Measurements from ENCODE around the gene HOXC5. TPM values are rescaled to one million over a fixed set of nuclear protein-coding genes. Genes with fewer than 3 reads are reported as not detected.
"Not testable (repeated sequence)": the region's sequence is repeated elsewhere in the genome, so short reads cannot be mapped to it uniquely, and the experiment has no call there.

HOXC5 gene
- polyA plus RNA-seq, 1 donor = 0.52 TPM

DNA sequence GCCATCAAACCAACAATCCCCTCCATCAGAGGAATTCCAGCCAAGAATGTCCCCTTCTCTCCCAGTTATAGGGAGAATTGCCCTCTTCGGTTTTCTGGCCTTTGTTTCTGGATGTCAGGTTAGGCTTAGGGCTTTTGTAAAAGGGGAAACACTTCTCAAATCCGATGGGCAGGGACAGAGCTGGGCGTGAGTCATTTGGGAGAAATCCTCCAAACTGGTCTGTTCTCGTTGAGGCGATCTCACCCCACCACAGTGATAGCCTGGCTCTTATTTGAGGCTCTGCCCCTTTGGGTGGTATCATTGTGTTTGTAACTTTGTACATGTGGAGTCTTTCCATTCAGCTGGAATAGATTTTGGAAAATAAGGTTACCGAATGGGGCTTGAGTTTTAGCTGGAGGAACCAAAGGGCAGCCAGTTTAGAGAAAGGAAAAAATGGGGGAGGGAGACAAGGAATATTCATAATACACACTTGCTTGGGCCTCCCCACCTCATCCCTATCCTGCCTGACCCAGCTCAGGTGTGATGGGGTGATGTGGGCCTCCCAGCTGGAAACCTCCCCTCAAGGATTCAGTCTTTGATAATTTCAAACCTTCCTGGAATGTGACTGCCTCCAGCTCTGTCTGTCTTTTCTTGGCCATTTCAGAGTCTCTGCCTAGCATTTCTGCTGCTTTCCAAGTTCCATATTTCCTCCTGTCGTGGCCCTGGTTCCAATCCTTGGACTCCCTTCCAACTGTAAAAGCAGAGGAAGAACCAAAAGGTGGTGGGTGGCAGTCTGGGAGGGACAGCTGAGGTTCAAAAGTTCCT, 28.3 kb downstream of the HOXC5 start:
- DNase-seq (ENCODE audit: low read depth) = no peak

DNA sequence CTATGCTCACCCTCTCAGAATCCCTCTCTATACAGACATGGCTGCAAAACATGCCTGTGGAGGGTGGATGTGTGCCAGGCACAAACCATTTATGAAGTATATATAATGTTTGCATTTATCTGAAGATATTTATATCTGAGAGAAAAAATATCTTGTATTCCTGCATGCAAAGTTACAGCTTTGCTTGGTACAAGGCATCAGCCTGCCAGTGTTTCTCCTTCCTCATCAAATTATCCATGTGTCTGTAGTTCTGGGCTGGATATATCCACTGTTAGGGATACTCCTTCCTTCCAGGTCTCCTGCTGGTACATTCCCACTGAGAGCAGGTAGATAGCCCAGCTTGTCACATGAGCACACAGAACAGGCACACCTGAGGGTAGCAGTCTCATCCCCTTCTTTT, 32.8 kb downstream of the HOXC5 start:
- DNase-seq (ENCODE audit: low read depth) = no peak

DNA sequence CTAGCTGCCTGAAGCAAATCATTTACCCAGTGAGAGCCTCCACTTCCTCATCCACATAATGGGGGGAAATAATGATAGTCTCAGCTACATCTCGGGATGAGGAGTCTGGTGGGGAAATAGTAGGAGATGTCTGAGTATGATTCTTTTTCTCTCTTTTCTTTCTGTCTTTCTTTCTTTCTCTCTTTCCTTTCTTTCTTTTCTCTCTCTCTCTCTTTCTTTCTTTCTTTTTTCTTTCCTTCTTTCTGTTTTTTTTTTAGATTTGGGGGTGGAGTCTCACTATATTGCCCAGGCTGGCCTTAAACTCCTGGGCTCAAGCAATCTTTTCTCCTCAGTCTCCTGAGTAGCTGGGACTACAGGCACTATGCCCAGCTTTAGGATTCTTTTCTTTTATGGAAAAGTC, 33.6 kb downstream of the HOXC5 start:
- no peak for DNase-seq (ENCODE audit: low read depth)

DNA sequence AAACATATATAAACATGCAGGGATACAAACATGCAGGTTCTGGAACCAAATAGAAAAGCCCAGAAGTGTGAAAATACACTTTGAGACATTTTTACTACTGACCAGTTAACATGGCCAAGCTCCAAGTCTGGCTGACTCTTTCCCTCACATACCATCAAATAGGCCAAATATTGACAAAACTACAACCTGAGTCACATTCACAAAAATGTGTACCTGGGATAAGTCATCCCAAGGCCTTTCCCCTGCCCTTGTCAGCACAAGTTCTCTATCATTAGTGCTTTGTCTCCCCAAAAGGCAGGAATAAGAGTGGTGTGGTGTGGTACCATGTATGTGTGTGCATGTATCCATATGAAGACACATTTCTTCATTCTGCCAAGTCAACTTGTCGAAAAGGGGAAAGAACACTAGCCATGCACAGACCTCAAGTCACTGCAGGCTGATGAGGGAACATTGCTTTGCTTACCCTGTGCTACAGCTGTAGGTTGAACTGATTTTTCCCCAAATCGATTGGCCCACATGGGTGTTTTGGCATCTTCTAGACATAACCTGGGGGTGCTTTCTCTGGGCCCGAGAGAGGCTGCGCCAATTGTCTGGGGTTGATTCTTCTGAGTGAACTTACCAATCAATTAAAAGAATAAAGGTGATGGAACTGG, 35.7 kb downstream of the HOXC5 start:
- no peak for DNase-seq (ENCODE audit: low read depth)

- no peak for DNase-seq (ENCODE audit: low read depth)
Observed at GRCh38 chr12:54071942-54072341, 39.1 kb downstream of the HOXC5 start.

DNA sequence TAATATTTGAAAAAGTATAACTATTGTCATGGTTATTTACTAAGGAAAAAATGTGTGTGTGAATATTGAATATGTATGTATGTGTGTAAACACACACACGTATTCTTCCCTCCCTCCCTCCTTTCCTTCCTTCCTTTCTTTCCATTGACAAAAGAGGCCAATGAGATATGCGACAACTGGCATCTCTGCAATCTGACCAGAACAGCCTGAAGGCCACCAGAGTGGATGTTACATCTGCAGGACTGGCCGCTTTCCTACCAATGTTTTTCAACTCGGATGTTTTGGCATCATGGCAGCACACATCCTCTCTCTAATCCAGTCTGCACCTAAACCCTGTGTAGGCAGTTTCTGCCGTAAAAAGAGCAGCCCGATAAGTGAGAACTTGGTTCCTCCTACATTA, 41.5 kb downstream of the HOXC5 start:
- no peak for DNase-seq (ENCODE audit: low read depth)

DNA sequence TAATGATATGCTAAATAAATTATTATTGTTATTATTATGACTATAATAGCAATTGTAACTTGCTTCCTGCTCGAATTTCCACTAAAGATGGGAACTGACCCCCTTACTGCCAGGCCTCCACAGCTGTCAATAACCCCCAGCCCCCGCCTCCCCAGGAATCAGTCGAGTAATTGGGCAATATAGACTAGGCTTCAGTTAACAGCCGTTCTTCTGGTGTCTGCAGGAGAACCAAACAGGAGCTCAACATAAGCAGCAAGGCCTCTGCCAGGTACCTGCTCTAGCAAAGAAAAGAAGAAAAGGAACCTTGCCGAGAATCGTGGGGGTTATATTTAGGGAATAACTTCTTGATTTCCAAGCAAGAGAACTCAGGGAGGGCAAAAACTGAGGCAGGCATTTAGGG, 42.6 kb downstream of the HOXC5 start:
- DNase-seq (ENCODE audit: low read depth) = no peak

GRCh38 chr12:54075974-54076373, 43.1 kb downstream of the HOXC5 start:
- no peak for DNase-seq (ENCODE audit: low read depth)

DNA sequence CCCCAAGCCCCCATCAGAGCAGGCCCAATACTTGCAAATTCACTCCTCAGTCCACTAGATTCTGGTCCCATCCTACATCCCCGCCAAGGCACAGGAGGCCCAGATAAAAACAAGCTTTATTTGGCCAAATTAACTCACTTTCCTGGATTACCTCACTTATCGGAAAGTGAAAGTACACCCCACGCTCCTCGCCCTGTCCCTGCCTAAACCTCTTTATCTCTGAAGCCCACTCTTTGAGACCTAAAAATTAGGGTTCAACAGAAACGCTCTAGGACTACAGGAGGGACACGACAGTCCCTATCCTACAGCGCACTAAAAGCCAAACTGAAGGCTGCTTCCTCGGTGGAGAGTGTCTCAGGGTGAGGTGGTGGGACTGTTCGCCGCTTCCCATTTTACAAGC, 45.0 kb downstream of the HOXC5 start:
- DNase-seq (ENCODE audit: low read depth) = not testable (repeated sequence)

GRCh38 chr12:54079115-54079514, 46.3 kb downstream of the HOXC5 start:
- DNase-seq (ENCODE audit: low read depth) = not testable (repeated sequence)

GRCh38 chr12:54080008-54080924, 47.4 kb downstream of the HOXC5 start:
- not testable (repeated sequence) for DNase-seq (ENCODE audit: low read depth)

DNA sequence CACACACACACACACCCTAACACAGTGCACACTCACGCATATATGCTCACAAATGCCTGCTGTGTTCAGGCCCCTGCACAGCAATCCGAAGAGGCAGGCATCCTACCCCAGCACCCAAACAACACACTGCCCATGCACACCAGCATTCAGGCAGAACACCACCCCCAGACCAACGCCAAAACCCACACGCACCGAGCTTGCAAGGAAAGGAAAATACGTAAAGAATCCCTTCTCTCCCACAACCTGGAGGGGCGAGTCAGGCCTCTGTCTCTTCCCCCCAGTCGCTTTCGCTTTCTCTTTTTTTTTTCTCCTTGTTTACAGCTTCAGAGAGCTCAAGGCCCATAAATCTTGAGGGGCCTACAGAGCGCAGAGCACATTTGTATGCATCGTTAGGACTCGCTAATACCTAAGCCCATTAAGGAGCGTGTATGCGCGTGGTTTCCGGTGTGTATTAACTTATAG, 48.2 kb downstream of the HOXC5 start:
- DNase-seq (ENCODE audit: low read depth) = not testable (repeated sequence)

DNA sequence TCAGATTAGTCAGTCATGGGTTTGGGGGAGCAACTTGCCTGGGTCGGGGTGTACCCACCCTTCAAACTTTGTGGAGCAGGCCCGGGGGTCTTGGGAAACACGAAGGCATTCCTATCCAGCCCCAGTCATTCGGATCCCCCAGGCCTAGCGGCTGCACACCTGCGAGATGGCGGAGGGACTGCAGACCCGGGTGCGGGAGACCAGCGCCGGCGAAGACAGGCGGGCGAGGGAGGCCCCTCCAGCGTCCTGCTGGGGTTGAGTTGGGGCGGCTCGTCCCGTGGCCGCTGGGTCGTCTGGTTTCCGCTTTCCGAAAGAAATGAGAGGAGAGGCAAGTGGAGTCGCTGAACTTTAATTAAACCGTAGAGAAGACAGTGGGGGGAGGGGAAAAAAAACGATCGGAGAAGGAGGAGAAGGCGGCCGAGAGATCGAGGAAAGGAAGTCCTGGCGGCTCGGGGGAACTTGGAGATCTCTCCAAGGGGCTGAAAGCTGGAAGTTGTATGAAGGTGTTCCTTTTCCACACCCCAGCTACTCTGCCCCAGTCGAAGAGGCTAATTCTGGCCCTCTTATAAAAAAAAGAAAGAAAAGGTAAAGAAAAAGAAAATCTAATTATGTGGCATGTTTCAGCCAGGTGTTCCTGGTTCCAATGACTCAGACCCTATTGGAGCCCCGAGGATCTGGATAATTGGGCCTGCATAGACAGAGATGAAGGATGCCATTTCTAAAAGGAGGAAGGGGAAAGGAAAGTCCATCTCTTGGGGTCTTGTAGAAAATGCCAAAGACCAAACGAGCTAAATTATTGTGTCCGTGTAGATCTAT, 48.9 kb downstream of the HOXC5 start:
- not testable (repeated sequence) for DNase-seq (ENCODE audit: low read depth)

DNA sequence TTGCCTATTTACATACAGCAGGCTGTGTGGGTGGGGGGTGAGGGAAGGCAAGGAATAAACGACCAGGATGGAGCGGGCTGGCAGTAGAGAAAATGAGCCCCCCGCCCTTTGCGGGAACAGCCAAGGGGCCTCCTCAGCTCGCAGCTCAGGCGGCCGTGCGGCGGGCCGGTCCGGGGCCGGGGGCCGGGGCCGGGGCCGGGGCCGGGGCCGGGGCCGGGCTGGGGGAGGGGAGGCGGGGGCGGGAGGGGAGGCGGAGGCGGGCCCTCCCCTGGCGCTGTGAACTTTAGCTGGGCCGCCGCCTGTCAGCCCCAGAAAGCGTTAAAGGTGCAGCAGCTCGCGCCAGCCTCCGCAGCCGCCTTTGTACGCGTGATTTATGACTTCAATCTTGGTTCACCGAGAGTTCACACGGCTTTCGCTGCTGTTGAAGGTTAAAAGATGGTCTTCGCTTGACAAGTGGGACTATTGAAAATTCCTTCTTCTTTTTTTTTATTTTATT, 49.6 kb downstream of the HOXC5 start:
- no peak for DNase-seq (ENCODE audit: low read depth)

Other genes starting within 250 kb of the HOXC5 start
- gene HOXC13, start 94.2 kb upstream of the HOXC5 start, polyA plus RNA-seq (ENCODE audit: insufficient read length) = not detected
- not detected for gene HOXC12, start 78.1 kb upstream of the HOXC5 start, polyA plus RNA-seq (ENCODE audit: insufficient read length)
- not detected for gene HOXC11, start 59.9 kb upstream of the HOXC5 start, polyA plus RNA-seq (ENCODE audit: insufficient read length)
- gene HOTAIR, start 58.1 kb upstream of the HOXC5 start, polyA plus RNA-seq (ENCODE audit: insufficient read length) = not detected
- 0.09 TPM for gene HOXC10, start 47.9 kb upstream of the HOXC5 start, polyA plus RNA-seq (ENCODE audit: insufficient read length)
- 0.52 TPM for gene HOXC9, start 32.9 kb upstream of the HOXC5 start, polyA plus RNA-seq (ENCODE audit: insufficient read length)
- 0.24 TPM for gene HOXC8, start 24.1 kb upstream of the HOXC5 start, polyA plus RNA-seq (ENCODE audit: insufficient read length)
- gene HOXC6, start 4.6 kb upstream of the HOXC5 start, polyA plus RNA-seq (ENCODE audit: insufficient read length) = 4.7 TPM
- gene HOXC4, start 20.8 kb downstream of the HOXC5 start, polyA plus RNA-seq (ENCODE audit: insufficient read length) = 9.1 TPM
- gene SMUG1, start 155.9 kb downstream of the HOXC5 start, polyA plus RNA-seq (ENCODE audit: insufficient read length) = 22.6 TPM
- 66.9 TPM for gene CBX5, start 247.1 kb downstream of the HOXC5 start, polyA plus RNA-seq (ENCODE audit: insufficient read length)
- gene HNRNPA1, start 247.7 kb downstream of the HOXC5 start, polyA plus RNA-seq (ENCODE audit: insufficient read length) = 1,643 TPM

Data from forelimb muscle (tissue), 1 donor.